ENCODE measurements around the gene IL18RAP.

- TF ChIP-seq POLR2AphosphoS5 (IDR thresholded peaks at IDR 0.05; ENCODE audit: low read depth, low read length) (no peak), SIN3A (IDR thresholded peaks at IDR 0.05; ENCODE audit: borderline replicate concordance, insufficient read depth, low read length) (no peak), TAF1 (IDR thresholded peaks at IDR 0.05; ENCODE audit: borderline replicate concordance, insufficient read depth, low read length) (no peak)
Measured at GRCh38 chr2:102434655-102435381, 11.9 kb downstream of the IL18RAP start.

All from PFSK-1 (cell line).